T1000 (cell line): Measurements from ENCODE around the gene PARN.
"Not testable (repeated sequence)": the region's sequence is repeated elsewhere in the genome, so short reads cannot be mapped to it uniquely, and the experiment has no call there.

Experiments
- DNase-seq: peaks from one replicate; lab custom pipeline; 2025; ENCODE audit warnings: mixed read lengths; lab: John Stamatoyannopoulos, UW

PARN gene

GRCh38 chr16:14400978-14401710 is 228.9 kb downstream of the PARN start:
- DNase-seq, result not testable (repeated sequence)

GRCh38 chr16:14400285-14400977 is 229.6 kb downstream of the PARN start:
- no peak for DNase-seq

GRCh38 chr16:14399378-14400284 is 230.4 kb downstream of the PARN start:
- peak; percentile 71 for DNase-seq

- no peak for DNase-seq
These were observed 231.9 kb downstream of the PARN start for GRCh38 chr16:14398014-14398717.

GRCh38 chr16:14395710-14396304 is 234.3 kb downstream of the PARN start:
- not testable (repeated sequence) for DNase-seq

GRCh38 chr16:14394834-14395233 is 235.2 kb downstream of the PARN start:
- no peak for DNase-seq

GRCh38 chr16:14392960-14393359 is 237.1 kb downstream of the PARN start:
- DNase-seq, result no peak

- DNase-seq, result no peak
These were observed 240.7 kb downstream of the PARN start for GRCh38 chr16:14389359-14389758.

DNA sequence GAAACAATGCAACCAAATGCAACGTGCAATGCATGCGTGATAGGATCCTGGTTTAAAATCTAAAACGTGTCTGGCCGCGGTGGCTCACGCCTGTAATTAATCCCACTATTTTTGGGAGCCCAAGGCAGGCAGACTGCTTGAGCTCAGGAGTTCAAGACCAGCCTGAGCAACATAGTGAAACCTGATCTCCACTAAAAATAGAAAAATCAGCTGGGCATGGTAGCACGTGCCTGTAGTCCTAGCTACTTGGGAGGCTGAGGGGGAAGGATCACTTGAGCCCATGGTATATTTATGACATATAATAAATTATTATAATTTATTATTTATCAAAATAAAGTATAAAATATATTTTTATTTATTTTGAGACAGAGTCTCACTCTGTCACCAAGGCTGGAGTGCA is 241.8 kb downstream of the PARN start:
- no peak for DNase-seq

- DNase-seq, result no peak
These were observed 243.9 kb downstream of the PARN start for GRCh38 chr16:14386115-14386514.
